HCT116 (cell line): ENCODE data around the gene IL17REL.

ENCODE experiments used
- CTCF ChIP-seq, 3 experiments: fragments of 200-600 bp in 1 of 3; sonication (generic) in 1 of 3; IDR thresholded peaks in 2 of 3; conservative IDR thresholded peaks in 1 of 3; 2 replicates each; pipeline ENCODE4 v1.5.1; 2012 to 2017; ENCODE audit warnings: low read depth in 2 of 3, low read length in 2 of 3, antibody characterized with exemption in 1 of 3, borderline replicate concordance in 1 of 3, control low read depth in 1 of 3, mild to moderate bottlenecking in 1 of 3, mixed read lengths in 1 of 3, mixed run types in 1 of 3, moderate library complexity in 1 of 3; ENCODE audit not compliant: insufficient read depth in 1 of 3
- EZH2phosphoT487 ChIP-seq: fragments of 200-600 bp; IDR thresholded peaks from 2 replicates; pipeline ENCODE4 v1.6.1; 2018; ENCODE audit warnings: antibody characterized with exemption, borderline replicate concordance
- FOSL1 ChIP-seq: IDR thresholded peaks from 2 replicates; pipeline ENCODE4 v1.6.1; 2012; ENCODE audit warnings: low read depth
- JUND ChIP-seq: IDR thresholded peaks from 2 replicates; pipeline ENCODE4 v1.6.1; 2012
- MAX ChIP-seq: IDR thresholded peaks from 2 replicates; pipeline ENCODE4 v1.6.1; 2012
- POLR2A ChIP-seq: IDR thresholded peaks from 2 replicates; pipeline ENCODE4 v1.7.0; 2011; ENCODE audit warnings: borderline replicate concordance; ENCODE audit not compliant: insufficient read depth, insufficient read length; ENCODE audit errors: extremely low read depth
- RAD21 ChIP-seq: IDR thresholded peaks from 2 replicates; pipeline ENCODE4 v1.6.1; 2012; ENCODE audit warnings: low read depth, mild to moderate bottlenecking
- YY1 ChIP-seq: IDR thresholded peaks from 2 replicates; pipeline ENCODE4 v1.6.1; 2011; ENCODE audit warnings: low read length, low read depth, moderate library complexity, mild to moderate bottlenecking; ENCODE audit not compliant: insufficient replicate concordance; ENCODE audit errors: extremely low read depth
- TF ChIP-seq, protein P1 (sequence below): IDR thresholded peaks from 2 replicates; pipeline ENCODE4 v1.6.1; 2011; ENCODE audit warnings: mild to moderate bottlenecking, low read length, moderate library complexity; ENCODE audit not compliant: insufficient replicate concordance; ENCODE audit errors: extremely low read depth

DNA sequence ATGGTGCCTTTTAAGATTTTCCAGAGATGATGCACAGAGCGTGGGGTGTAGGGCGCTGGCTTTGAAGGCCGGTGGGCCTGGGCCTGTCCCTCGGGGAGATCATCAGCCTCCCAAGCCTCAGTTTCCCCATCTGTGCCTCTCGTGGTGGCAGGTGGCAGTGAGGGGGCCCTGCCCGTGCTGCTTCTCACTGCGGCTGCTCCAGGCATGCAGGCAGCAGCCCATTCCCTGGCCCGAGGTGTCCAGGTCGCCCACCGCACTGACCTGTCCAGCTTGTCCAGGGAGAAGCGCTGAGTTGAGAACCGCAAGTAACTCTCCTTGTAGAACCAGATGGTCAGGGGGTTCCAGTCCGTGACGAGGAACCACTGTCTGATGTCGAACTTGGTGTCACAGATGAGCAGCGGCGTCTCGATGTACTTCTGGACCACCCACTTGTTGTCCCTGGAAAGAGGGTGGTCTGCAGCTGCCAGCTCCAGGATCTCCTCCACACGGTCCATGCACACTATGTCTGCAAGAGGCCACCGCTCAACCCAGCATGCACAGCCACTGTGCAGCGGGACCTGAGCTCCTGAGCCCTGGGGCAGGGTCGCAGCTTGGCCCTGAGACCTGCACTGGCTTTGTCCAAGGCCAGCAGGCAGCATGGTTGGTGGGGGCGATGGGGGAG lies 20.5 kb upstream of the IL17REL start:
- TF ChIP-seq CTCF (IDR thresholded peaks at IDR 0.05 in 2 of 3, conservative IDR thresholded peaks at IDR 0.05 in 1 of 3; ENCODE audit: borderline replicate concordance in 1 of 3, insufficient read depth in 1 of 3, low read depth in 2 of 3, low read length in 2 of 3) (no peak), YY1 (no peak), JUND (no peak), FOSL1 (no peak), EZH2phosphoT487 (no peak), POLR2A (no peak), MAX (no peak), RAD21 (no peak)
- TF ChIP-seq, protein P1, sequence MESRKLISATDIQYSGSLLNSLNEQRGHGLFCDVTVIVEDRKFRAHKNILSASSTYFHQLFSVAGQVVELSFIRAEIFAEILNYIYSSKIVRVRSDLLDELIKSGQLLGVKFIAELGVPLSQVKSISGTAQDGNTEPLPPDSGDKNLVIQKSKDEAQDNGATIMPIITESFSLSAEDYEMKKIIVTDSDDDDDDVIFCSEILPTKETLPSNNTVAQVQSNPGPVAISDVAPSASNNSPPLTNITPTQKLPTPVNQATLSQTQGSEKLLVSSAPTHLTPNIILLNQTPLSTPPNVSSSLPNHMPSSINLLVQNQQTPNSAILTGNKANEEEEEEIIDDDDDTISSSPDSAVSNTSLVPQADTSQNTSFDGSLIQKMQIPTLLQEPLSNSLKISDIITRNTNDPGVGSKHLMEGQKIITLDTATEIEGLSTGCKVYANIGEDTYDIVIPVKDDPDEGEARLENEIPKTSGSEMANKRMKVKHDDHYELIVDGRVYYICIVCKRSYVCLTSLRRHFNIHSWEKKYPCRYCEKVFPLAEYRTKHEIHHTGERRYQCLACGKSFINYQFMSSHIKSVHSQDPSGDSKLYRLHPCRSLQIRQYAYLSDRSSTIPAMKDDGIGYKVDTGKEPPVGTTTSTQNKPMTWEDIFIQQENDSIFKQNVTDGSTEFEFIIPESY: no peak
